Measurements from ENCODE around the gene MYCBP. TPM values are rescaled to one million over a fixed set of nuclear protein-coding genes. Genes with fewer than 3 reads are reported as not detected.
A peak's percentile ranks its signal among the peaks of the same experiment; 100 is the strongest.

Gene MYCBP
- total and polyA plus RNA-seq, 2 of the 8 experiments (the other 6 are each of a cell fraction or from before 2014, with no cell fraction given), result 22.4 to 38.2 TPM

GRCh38 chr1:38834937-38835827 lies 38.0 kb downstream of the MYCBP start:
- H3K9ac ChIP-seq (replicated peaks in 1 of 4; ENCODE audit: extremely low read depth in 1 of 4, low read depth in 3 of 4, low read length in 3 of 4), result no peak overlapping the region
- H2BK15ac ChIP-seq (ENCODE audit: low read length), result no peak overlapping the region
- H3K4ac ChIP-seq (replicated peaks; ENCODE audit: insufficient read length, low read depth, low read length), result no peak overlapping the region
- H3K23me2 ChIP-seq (ENCODE audit: low read depth, low read length), result no peaks in the 10 kb centered on the region; the same call in 1 of the 2 replicates
- no peak overlapping the region for H2BK5ac ChIP-seq (ENCODE audit: low read depth, low read length)
- H3K79me2 ChIP-seq (ENCODE audit: control insufficient read depth in 1 of 2, insufficient read depth in 2 of 2, low read length in 2 of 2), result no peaks in the 10 kb centered on the region
- H3K4me1 ChIP-seq (replicated peaks in 1 of 4; ENCODE audit: control insufficient read depth in 3 of 4, insufficient read depth in 4 of 4, low read length in 3 of 4), result peaks cover 0 to 2% (median 0%) of the 10 kb centered on the region in 4 experiments; a peak in 3 of 7 replicates
- H3K4me2 ChIP-seq (ENCODE audit: insufficient read depth in 1 of 2, low read depth in 2 of 2, low read length in 2 of 2), result no peak overlapping the region
- no peak overlapping the region for H2BK12ac ChIP-seq (ENCODE audit: low read depth, low read length)
- H3K18ac ChIP-seq (ENCODE audit: extremely low read depth, low read length), result no peak overlapping the region
- H4K8ac ChIP-seq (ENCODE audit: extremely low read depth, insufficient read depth, low read length), result no peak overlapping the region
- H3K14ac ChIP-seq (ENCODE audit: insufficient read length), result no peak overlapping the region
- no peak overlapping the region for H3K27ac ChIP-seq (ENCODE audit: low read depth, low read length)
- peaks cover 0 to 16% (median 10%) of the 10 kb centered on the region in 4 experiments; a peak in 4 of 8 replicates for H3K36me3 ChIP-seq (ENCODE audit: control insufficient read depth in 2 of 4, insufficient read depth in 4 of 4, low read length in 3 of 4)
- H3K27me3 ChIP-seq (replicated peaks in 1 of 4; ENCODE audit: control insufficient read depth in 3 of 4, extremely low read depth in 1 of 4, insufficient read depth in 3 of 4, low read length in 3 of 4), result no peaks in the 10 kb centered on the region
- POLR2A ChIA-PET (ENCODE audit: partially characterized antibody), result interaction anchor here (0.6 to 0.9 kb wide), 5 partner anchors 8 to 239 kb away, joined by 3 read pairs; no protein-coding TSS in a partner anchor
- H2BK20ac ChIP-seq (ENCODE audit: low read length), result no peak overlapping the region
- peak; percentile 100 for FAIRE-seq
- H3K79me1 ChIP-seq (ENCODE audit: low read depth, low read length), result no peaks in the 10 kb centered on the region
- H4K5ac ChIP-seq (ENCODE audit: insufficient read length, low read depth, low read length), result no peak overlapping the region
- TF ChIP-seq RAD21 (IDR thresholded peaks at IDR 0.05 in 1 of 2, conservative IDR thresholded peaks at IDR 0.05 in 1 of 2; ENCODE audit: low read depth in 2 of 2, low read length in 2 of 2) (peak; percentile 94 to 96), SRF (IDR thresholded peaks at IDR 0.05; ENCODE audit: low read depth, low read length) (no peak), CTCF (IDR thresholded peaks at IDR 0.05; ENCODE audit: control extremely low read depth in 1 of 3, insufficient read depth in 1 of 3, low read depth in 1 of 3, low read length in 3 of 3) (peak; percentile 21 to 91 (median 78)), CHD1 (IDR thresholded peaks at IDR 0.05; ENCODE audit: low read depth, low read length) (no peak)
- H4K20me1 ChIP-seq (replicated peaks in 1 of 2; ENCODE audit: control insufficient read depth in 1 of 2, insufficient read depth in 2 of 2, low read length in 2 of 2), result no peaks in the 10 kb centered on the region
- H3K56ac ChIP-seq (replicated peaks; ENCODE audit: insufficient read length, low read depth, low read length), result no peak overlapping the region
- H3K9me3 ChIP-seq (ENCODE audit: insufficient read depth in 2 of 2, low read depth in 1 of 2, low read length in 1 of 2), result no peaks in the 10 kb centered on the region
- 63% methylated on average over 3 of the region's 3 CpGs; no CpG with 5 or more reads in 1 of the 2 experiments for WGBS, 2 experiments (ENCODE audit: extremely low coverage in 1 of 2, insufficient coverage in 1 of 2, insufficient read length in 1 of 2, insufficient replicate concordance in 2 of 2, low coverage in 1 of 2, low lambda C conversion rate in 2 of 2, missing lambda C conversion rate in 1 of 2)
- CTCF ChIA-PET (ENCODE audit: partially characterized antibody), result interaction anchor here (0.6 to 7.9 kb wide), 33 partner anchors 8 to 848 kb away, joined by 3 to 71 read pairs (median 3); no protein-coding TSS in a partner anchor
- H3K4me3 ChIP-seq (ENCODE audit: extremely low read depth in 1 of 4, insufficient read depth in 2 of 4, low read depth in 3 of 4, low read length in 4 of 4), result no peak overlapping the region
- no peak overlapping the region for H2AK5ac ChIP-seq (ENCODE audit: low read depth, low read length)
- no peak overlapping the region for H2BK120ac ChIP-seq (replicated peaks; ENCODE audit: low read depth, low read length)
- no peak overlapping the region for H4K91ac ChIP-seq (replicated peaks; ENCODE audit: insufficient read length, low read length)
- H2AFZ ChIP-seq (ENCODE audit: low read length), result no peak overlapping the region
- no peak for DNase-seq (ENCODE audit: low read depth in 1 of 2, low spot score in 2 of 2)
- H3K23ac ChIP-seq (ENCODE audit: insufficient read length), result no peak overlapping the region
